CD4-positive, alpha-beta T cell (primary cell): ENCODE data around the gene TCEA3. TPM values are rescaled to one million over a fixed set of nuclear protein-coding genes. Genes with fewer than 3 reads are reported as not detected.

ENCODE experiments used
- ATAC-seq: fragments of 200-7000 bp; cut with Tn5 transposase; one replicate; pipeline ENCODE4 v1.10.0; 2022; ENCODE audit warnings: mild to moderate bottlenecking; ENCODE audit not compliant: poor library complexity
- CTCF ChIA-PET: fragments of 350-600 bp; sonication (Branson Sonifier 250); formaldehyde crosslinking; loops from one replicate; lab custom pipeline; 2021; ENCODE audit warnings: antibody characterized with exemption, inconsistent platforms; lab: Charles Lee
- POLR2A ChIA-PET: fragments of 350-600 bp; sonication (Branson Sonifier 250); formaldehyde crosslinking; loops from one replicate; lab custom pipeline; 2021; ENCODE audit warnings: antibody characterized with exemption, inconsistent platforms; lab: Charles Lee
- DNase-seq, 14 experiments: peaks; one replicate each; pipeline ENCODE4 v3.0.0-alpha.2; 2013 to 2020; ENCODE audit warnings: mixed read lengths in 2 of 14
- H3K27ac ChIP-seq, 2 donors: one replicate each; pipeline versions ENCODE4 v1.5.1 to v1.7.0; 2013; ENCODE audit warnings: low read length in 2 of 2, low read depth in 1 of 2, mild to moderate bottlenecking in 1 of 2
- H3K27me3 ChIP-seq, 2 experiments: 1 replicate in 1 of 2; 2 replicates in 1 of 2; pipeline versions ENCODE4 v1.6.1 to v1.7.0; 2013; ENCODE audit warnings: low read length in 2 of 2, control low read depth in 1 of 2, mild to moderate bottlenecking in 1 of 2, moderate library complexity in 1 of 2; ENCODE audit not compliant: insufficient read depth in 2 of 2, control insufficient read depth in 1 of 2
- H3K36me3 ChIP-seq: one replicate; pipeline ENCODE4 v1.6.1; 2013; ENCODE audit warnings: low read length, control low read depth; ENCODE audit not compliant: insufficient read depth
- H3K4me1 ChIP-seq: one replicate; pipeline ENCODE4 v1.6.1; 2013; ENCODE audit warnings: low read length, control low read depth; ENCODE audit not compliant: insufficient read depth
- H3K4me3 ChIP-seq: one replicate; pipeline ENCODE4 v1.5.1; 2013; ENCODE audit warnings: mild to moderate bottlenecking, low read length, moderate library complexity
- H3K9me3 ChIP-seq, 2 experiments: 1 replicate in 1 of 2; 2 replicates in 1 of 2; pipeline versions ENCODE4 v1.6.1 to v1.7.0; 2013; ENCODE audit warnings: low read length in 2 of 2, mild to moderate bottlenecking in 2 of 2, control low read depth in 1 of 2, moderate library complexity in 1 of 2; ENCODE audit not compliant: control insufficient read depth in 1 of 2, insufficient read depth in 1 of 2
- H3K27ac Mint-ChIP-seq: one replicate; pipeline ENCODE4 v1.8.0; 2020; ENCODE audit warnings: mixed read lengths
- H3K27me3 Mint-ChIP-seq: one replicate; pipeline ENCODE4 v1.8.0; 2021; ENCODE audit warnings: mixed read lengths
- H3K36me3 Mint-ChIP-seq: one replicate; pipeline ENCODE4 v1.8.0; 2021; ENCODE audit warnings: low read depth, mixed read lengths
- H3K4me1 Mint-ChIP-seq: one replicate; pipeline ENCODE4 v1.8.0; 2021; ENCODE audit warnings: low read depth, mixed read lengths
- H3K4me3 Mint-ChIP-seq: one replicate; pipeline ENCODE4 v1.8.0; 2020; ENCODE audit warnings: mild to moderate bottlenecking, mixed read lengths
- H3K9me3 Mint-ChIP-seq: one replicate; pipeline ENCODE4 v1.8.0; 2020; ENCODE audit warnings: mixed read lengths
- intact Hi-C, 2 experiments: fragments of 100-400 bp; cut with DNase I in 1 of 2; cut with micrococcal nuclease in 1 of 2; formaldehyde crosslinking; loops; one replicate each; pipeline versions ENCODE4 v1.15.1 to v1.9.0; 2023 to 2025; cut with DNase I, micrococcal nuclease
- total RNA-seq, 174 experiments: library from RNA in 2 of 174; stranded (reverse) in 2 of 174; gene quantifications; one replicate each; pipeline ENCODE4 v1.2.3 and lab custom pipeline; 2021 to 2026
- TF ChIP-seq, protein P1 (sequence below): fragments of 200-600 bp; IDR thresholded peaks from one replicate; pipeline ENCODE4 v1.8.0; 2022; ENCODE audit warnings: antibody characterized with exemption, mild to moderate bottlenecking

TCEA3 gene
- total RNA-seq, 2 experiments from 2014 or later: 33.1 to 34.6 TPM

DNA sequence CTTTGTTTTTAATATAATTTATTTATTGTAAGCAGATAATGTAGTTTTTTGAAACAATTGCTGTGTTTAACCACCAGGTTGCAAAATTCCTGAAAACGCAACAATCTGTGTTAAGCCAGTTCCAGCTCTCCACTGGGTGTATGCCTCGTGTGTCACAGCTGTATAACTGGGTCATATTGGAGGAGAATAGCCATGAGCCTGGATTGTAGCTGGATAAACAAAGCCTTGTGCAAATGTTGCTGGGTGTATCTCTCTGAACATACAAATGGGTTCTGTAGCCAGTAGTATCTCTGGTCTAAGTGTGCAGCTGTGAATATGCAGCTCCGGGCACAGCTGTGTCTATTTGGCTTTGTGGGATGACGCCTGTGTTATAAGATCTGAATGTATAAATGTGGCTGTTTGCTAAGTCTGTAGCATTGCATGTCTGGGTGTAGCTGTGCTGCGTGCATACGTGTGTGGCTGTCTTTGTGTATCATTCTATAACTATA, 2.8 kb downstream of the TCEA3 start:
- H3K27ac ChIP-seq: peak overlapping the region in 1 of 2 donors; percentile 10
- peaks cover 30% of the 10 kb centered on the region for H3K4me1 Mint-ChIP-seq
- peaks cover 8% of the 10 kb centered on the region for H3K36me3 Mint-ChIP-seq
- H3K36me3 ChIP-seq: peaks cover 7% of the 10 kb centered on the region
- TF ChIP-seq, protein P1, sequence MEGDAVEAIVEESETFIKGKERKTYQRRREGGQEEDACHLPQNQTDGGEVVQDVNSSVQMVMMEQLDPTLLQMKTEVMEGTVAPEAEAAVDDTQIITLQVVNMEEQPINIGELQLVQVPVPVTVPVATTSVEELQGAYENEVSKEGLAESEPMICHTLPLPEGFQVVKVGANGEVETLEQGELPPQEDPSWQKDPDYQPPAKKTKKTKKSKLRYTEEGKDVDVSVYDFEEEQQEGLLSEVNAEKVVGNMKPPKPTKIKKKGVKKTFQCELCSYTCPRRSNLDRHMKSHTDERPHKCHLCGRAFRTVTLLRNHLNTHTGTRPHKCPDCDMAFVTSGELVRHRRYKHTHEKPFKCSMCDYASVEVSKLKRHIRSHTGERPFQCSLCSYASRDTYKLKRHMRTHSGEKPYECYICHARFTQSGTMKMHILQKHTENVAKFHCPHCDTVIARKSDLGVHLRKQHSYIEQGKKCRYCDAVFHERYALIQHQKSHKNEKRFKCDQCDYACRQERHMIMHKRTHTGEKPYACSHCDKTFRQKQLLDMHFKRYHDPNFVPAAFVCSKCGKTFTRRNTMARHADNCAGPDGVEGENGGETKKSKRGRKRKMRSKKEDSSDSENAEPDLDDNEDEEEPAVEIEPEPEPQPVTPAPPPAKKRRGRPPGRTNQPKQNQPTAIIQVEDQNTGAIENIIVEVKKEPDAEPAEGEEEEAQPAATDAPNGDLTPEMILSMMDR: no peak
- peaks cover 37% of the 10 kb centered on the region for H3K4me1 ChIP-seq
- intact Hi-C loops: loop anchor here (5.0 to 10.0 kb wide), 2 partner anchors 63 to 111 kb away; partner anchors contain the start of genes ASAP3 (in 1 of the 2) and E2F2 (in 1 of the 2)
- ATAC-seq (peak; percentile 8), DNase-seq (no peak)
- no peaks in the 10 kb centered on the region for H3K9me3 Mint-ChIP-seq
- no peak overlapping the region for H3K4me3 ChIP-seq
- peak overlapping the region; percentile 86 for H3K4me3 Mint-ChIP-seq
- H3K27me3 ChIP-seq: peaks cover 0 to 7% of the 10 kb centered on the region in 2 experiments
- CTCF ChIA-PET: interaction anchor here (1.0 to 1.5 kb wide), 2 partner anchors 21 to 75 kb away, joined by 3 to 5 read pairs; no protein-coding TSS in a partner anchor
- H3K27me3 Mint-ChIP-seq: no peaks in the 10 kb centered on the region
- POLR2A ChIA-PET: interaction anchor here (0.9 to 5.4 kb wide), 13 partner anchors 12 to 215 kb away, joined by 3 to 33 read pairs (median 5); partner anchors contain the start of genes ASAP3 and HNRNPR
- peak overlapping the region; percentile 78 for H3K27ac Mint-ChIP-seq
- H3K9me3 ChIP-seq: peaks cover 0 to 4% of the 10 kb centered on the region in 2 experiments

GRCh38 chr1:23421343-23421742, 3.2 kb downstream of the TCEA3 start:
- H3K9me3 Mint-ChIP-seq: no peaks in the 10 kb centered on the region
- peaks cover 7% of the 10 kb centered on the region for H3K36me3 ChIP-seq
- no peak overlapping the region for H3K27ac Mint-ChIP-seq
- no peak overlapping the region for H3K27ac ChIP-seq
- DNase-seq (no peak), ATAC-seq (no peak)
- H3K4me3 ChIP-seq: no peak overlapping the region
- peaks cover 12% of the 10 kb centered on the region for H3K36me3 Mint-ChIP-seq
- H3K4me1 Mint-ChIP-seq: peaks cover 30% of the 10 kb centered on the region
- POLR2A ChIA-PET: interaction anchor here (1.5 to 5.4 kb wide), 4 partner anchors 14 to 107 kb away, joined by 4 to 33 read pairs (median 8); partner anchors contain the start of genes ASAP3 and HNRNPR
- H3K27me3 Mint-ChIP-seq: no peaks in the 10 kb centered on the region
- CTCF ChIA-PET: interaction anchor here (1.0 kb wide), 1 partner anchor 20 kb away, joined by 3 read pairs; no protein-coding TSS in a partner anchor
- peak overlapping the region; percentile 48 for H3K4me3 Mint-ChIP-seq
- peaks cover 0 to 7% of the 10 kb centered on the region in 2 experiments for H3K27me3 ChIP-seq
- TF ChIP-seq, protein P1: no peak
- H3K9me3 ChIP-seq: peaks cover 0 to 4% of the 10 kb centered on the region in 2 experiments
- intact Hi-C loops: loop anchor here (5.0 to 10.0 kb wide), 2 partner anchors 63 to 111 kb away; partner anchors contain the start of genes ASAP3 (in 1 of the 2) and E2F2 (in 1 of the 2)
- H3K4me1 ChIP-seq: peaks cover 37% of the 10 kb centered on the region

DNA sequence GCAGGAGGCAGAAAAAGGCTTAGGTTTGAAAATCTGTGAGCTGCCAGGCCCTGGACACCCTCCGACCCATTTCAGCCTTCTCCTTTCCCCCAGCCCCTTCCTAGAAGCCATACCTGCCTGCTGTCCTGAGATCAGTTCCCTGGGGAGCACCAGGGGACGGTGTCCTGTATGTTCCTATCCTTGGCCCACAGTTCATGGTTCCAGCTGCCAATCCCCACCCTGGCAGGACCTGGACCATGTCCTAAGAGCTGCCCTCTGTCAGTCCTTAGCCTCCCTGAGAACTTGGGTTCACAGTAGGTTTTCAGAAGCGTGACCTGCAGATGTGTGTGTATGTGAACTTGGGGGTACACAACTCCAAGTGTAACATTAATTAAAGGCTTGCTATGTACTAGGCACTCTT, 3.8 kb downstream of the TCEA3 start:
- Histone ChIP-seq H3K27ac (no peak overlapping the region), H3K36me3 (peaks cover 7% of the 10 kb centered on the region), H3K9me3 (peaks cover 0 to 4% of the 10 kb centered on the region in 2 experiments), H3K4me3 (no peak overlapping the region), H3K4me1 (peaks cover 37% of the 10 kb centered on the region), H3K27me3 (peaks cover 0 to 7% of the 10 kb centered on the region in 2 experiments)
- no peaks in the 10 kb centered on the region for H3K27me3 Mint-ChIP-seq
- no peaks in the 10 kb centered on the region for H3K9me3 Mint-ChIP-seq
- no peak for DNase-seq
- peaks cover 18% of the 10 kb centered on the region for H3K36me3 Mint-ChIP-seq
- CTCF ChIA-PET: no interaction called here
- H3K4me3 Mint-ChIP-seq: peak overlapping the region; percentile 48
- H3K27ac Mint-ChIP-seq: no peak overlapping the region
- POLR2A ChIA-PET: interaction anchor here (5.4 kb wide), 1 partner anchor 76 kb away, joined by 33 read pairs; the partner anchor contains the start of gene HNRNPR
- TF ChIP-seq, protein P1: no peak
- intact Hi-C loops: loop anchor here (5.0 to 10.0 kb wide), 2 partner anchors 64 to 112 kb away; partner anchors contain the start of genes ASAP3 (in 1 of the 2) and E2F2 (in 1 of the 2)
- ATAC-seq: no peak
- peaks cover 30% of the 10 kb centered on the region for H3K4me1 Mint-ChIP-seq
